Measurements from ENCODE around the gene VRK3.
"Not testable (repeated sequence)": the region's sequence is repeated elsewhere in the genome, so short reads cannot be mapped to it uniquely, and the experiment has no call there.

Gene VRK3

GRCh38 chr19:49987159-49987698 lies 37.9 kb downstream of the VRK3 start:
- DNase-seq: peak in 3 of 4 experiments; percentile 28 to 67 (median 35)

- no peak for DNase-seq
Measured at GRCh38 chr19:49986354-49986753, 38.8 kb downstream of the VRK3 start.

DNA sequence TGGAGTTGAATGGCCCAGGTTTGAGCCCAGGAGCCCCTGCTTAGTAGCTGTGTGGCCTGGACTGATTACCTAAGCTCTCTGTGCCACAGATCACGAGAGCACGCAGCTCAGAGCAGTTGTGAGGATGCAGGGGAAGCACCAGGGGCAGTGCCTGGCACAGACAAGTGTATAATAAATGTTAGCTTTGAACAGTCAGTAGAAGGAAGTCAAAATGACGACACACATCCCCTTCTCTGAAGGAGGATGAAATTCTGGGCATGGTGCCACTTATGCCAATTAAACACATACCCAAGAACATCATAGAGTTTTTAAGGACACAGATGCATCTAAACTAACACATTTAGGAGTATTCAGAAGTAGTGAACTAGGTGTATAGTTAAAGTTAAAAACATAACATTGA lies 39.3 kb downstream of the VRK3 start:
- DNase-seq: no peak

GRCh38 chr19:49984491-49984890 lies 40.7 kb downstream of the VRK3 start:
- DNase-seq: no peak

GRCh38 chr19:49983645-49984229 lies 41.4 kb downstream of the VRK3 start:
- peak; percentile 35 to 75 (median 71) for DNase-seq

DNA sequence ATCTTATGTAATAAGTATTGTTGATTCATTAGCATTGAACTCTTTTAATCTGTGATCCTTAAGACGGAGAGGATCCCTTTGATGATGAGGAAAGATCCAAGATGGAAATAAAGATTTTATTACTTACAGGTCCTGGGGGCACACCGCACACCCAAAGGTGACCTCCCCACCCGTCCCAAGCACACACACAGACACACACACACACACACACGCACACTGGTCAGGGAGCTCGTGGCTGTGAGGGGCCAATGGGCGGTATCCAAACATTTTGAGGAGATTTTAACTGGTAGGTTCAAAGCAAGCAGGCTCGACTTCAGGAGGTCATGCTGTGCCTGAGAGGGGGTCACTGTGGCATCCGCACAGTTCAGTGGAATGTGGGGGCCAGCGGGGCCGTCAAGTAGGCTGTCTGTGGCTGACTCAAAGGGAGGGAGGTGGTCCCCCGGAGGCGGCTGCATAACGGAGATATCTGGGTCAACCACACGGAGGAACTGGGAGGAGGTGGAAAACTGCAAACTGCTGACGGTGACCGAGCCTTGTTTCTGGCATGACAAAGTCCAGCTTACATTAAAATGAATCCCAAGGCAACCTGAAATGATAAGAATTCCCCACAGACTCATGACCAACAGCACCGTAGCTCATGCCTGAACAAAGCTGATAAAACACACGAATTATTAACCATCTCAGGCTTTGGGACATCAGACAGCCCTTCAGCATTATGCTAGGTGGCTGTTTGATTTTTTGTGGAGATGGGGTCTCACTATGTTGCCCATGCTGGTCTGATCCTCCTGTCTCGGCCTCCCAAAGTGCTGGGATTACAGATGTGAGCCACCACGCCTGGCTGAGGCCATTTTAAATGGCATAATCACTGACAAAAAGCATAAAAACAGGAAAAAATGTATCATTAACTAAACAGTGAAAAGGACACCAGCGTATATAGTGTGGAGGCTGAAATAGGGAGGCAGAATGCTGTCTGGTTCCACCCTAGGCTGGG lies 43.3 kb downstream of the VRK3 start:
- DNase-seq: no peak

DNA sequence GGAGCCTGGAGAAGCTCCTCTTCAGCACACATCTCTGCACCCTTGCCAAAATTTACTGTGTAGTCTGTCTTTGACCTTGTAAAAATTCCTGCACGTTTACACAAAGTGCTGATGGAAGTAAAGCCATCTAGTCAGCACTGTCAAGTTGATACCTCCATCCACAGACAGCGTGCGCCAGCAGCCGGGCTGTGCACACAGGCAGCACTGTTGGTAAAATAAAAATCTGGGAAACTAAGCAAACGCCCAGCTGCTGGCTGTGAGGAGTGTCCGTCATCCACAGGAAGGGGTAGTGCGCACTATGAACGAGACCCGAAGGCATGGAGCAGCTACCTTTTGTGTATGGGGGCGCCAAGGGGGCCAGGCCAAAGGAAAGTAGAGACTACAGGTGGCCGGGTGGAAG lies 46.8 kb downstream of the VRK3 start:
- DNase-seq: no peak

DNA sequence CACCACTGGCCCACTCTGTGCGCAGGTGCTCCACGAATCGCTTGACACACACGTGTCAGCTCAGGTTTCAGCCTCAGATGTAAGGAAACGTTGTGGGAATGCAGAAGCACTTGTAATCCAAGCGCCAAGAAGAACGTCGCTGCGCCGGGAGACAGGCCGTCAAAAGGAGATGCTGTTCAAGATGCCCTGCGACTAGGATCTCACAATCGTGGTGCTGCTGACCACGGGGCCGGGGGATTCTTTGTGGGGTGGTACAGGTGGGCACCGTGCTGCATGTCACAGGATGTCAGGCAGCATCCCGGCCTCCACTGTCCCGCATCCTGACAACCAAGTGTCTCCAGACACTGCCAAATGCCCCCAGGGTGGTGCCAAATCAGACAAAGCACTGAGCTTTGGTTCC lies 47.3 kb downstream of the VRK3 start:
- no peak for DNase-seq

DNA sequence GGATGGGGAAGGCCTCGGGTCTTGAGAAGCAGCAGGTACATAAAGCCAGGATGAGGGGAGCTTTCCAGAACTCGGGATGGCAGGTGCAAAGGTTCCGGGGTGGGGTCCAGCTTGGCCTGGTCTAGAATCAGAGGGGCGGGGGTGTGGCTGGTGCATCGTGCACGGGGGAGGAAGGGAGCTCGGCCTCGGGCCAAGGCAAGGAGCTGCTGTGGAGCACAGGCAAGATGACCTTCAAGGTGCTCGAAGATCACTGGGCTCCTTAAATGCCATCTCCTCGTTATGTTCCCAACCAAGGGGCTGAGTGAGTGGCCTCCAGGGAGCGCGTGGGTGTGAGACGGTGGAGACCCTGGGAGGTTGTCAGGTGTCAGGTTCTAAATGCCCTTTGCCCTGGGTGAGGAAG lies 48.1 kb downstream of the VRK3 start:
- DNase-seq: no peak

GRCh38 chr19:49976496-49976895 lies 48.7 kb downstream of the VRK3 start:
- DNase-seq: no peak

- no peak for DNase-seq
Measured at GRCh38 chr19:49975051-49975450, 50.1 kb downstream of the VRK3 start.

DNA sequence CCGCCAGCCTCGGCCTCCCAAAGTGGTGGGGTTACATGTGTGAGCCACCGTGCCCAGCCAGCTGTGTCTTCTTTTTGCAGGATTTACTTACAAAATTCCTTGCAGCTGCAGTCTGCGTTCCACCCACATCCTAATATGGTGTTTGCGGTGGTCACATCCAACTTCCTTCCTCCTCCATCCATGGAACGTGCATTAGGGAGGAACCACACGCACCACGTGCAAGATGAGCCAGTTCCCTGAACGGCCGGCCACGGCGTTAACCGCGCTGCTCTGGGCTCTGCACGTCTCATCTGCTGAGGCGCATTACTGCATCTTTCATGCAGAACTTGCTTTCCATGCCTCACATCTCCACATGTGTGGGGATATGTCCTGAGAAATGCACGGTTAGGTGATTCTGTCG lies 51.2 kb downstream of the VRK3 start:
- DNase-seq: no peak

DNA sequence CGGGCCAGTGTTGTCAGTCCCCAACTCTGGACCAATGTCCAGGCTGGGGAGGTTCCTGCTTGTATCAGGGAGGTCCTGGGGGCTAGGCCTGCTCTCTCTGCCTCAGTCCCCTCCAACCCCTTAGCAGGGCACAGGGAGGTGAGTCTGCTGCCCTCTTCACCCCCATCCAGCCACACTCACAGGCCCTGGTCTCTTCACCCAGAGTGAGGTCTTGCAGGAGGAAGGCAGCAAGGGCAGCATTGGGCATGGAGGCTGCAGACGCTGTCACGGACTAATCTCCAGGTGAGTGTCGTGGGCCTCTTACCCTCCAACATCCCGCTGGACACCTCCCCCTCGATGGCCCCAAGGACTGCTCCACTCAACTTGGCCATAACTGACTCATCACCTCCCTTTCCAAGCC lies 52.3 kb downstream of the VRK3 start:
- no peak for DNase-seq

GRCh38 chr19:49971991-49972411 lies 53.2 kb downstream of the VRK3 start:
- DNase-seq: no peak

GRCh38 chr19:49969355-49969754 lies 55.8 kb downstream of the VRK3 start:
- not testable (repeated sequence) for DNase-seq

DNA sequence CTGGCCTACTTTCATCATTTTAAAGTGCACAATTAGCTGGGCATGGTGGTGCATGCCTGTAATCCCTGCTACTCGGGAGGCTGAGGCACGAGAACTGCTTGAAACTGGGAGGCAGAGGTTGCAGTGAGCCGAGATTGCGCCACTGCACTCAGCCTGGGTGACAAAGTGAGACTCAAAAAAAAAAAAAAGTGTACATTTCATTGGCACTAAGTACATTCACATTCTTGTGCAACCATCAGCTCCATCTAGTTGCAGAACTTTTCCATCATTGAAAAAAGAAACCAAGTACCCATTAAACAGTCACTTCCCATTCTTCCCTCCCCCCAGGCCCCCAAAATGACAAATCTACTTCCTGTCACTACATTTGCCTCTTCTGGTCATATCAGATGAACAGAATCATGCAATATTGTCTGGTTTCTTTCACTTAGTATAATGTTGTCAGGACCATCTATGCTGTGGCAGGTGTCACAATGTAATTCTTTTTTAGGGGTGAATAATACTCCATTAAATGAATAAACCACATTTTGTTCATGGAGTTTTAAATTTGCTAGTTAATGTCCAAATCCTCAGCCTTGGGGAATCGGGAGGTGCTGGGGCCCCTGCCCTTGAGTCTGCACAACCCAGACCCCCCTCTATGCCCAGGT lies 56.8 kb downstream of the VRK3 start:
- no peak for DNase-seq

DNA sequence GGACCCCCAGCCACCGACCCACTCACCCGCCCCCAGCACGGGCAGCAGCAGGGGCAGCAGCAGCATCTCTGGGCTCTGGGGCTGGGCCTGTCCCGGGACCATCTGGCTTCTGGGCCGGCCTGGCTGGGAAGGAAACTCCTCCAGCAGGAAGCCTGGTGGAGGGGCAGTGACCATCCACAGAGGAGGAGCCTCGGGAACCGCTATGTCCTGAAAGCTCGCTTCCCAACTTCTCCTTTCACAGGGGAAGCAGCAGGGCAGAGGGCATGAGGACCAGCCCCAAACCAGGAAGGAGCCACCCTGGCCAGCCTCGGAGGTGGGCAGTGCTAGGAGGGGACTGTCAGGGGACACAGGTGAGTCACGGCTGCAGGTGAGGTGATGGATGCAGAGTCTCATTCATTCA lies 64.2 kb downstream of the VRK3 start, which contains the start of gene SIGLEC11:
Gene SIGLEC11 (minus strand): TSS at position 193 of the 400 bp plus-strand sequence. CDS start 91 bp downstream, at position 102.
- not testable (repeated sequence) for DNase-seq

GRCh38 chr19:49959892-49960291 lies 65.3 kb downstream of the VRK3 start:
- not testable (repeated sequence) for DNase-seq

DNA sequence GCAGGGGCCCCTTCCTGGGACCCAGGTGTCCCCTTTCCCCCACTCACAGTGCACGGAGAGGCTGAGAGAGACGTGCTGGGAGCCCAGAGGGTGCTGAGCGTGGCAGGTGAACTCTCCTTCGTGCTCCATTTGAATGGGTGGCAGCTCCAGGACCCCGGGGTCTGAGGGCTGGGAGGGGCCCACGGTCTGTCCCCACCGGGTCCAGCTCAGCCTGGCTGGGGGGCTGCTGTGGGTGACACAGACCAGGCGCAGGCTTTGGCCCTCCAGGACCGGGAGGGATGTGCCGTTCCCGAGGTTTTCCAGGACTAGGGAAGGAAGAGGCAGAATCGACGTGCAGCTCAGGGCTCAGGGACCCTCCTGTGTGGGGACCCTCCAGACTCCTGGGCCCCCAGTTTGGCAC lies 66.6 kb downstream of the VRK3 start:
- DNase-seq: not testable (repeated sequence)

- not testable (repeated sequence) for DNase-seq
Measured at GRCh38 chr19:49958144-49958543, 67.0 kb downstream of the VRK3 start.

- no peak for DNase-seq
Measured at GRCh38 chr19:49957262-49957915, 67.8 kb downstream of the VRK3 start.

DNA sequence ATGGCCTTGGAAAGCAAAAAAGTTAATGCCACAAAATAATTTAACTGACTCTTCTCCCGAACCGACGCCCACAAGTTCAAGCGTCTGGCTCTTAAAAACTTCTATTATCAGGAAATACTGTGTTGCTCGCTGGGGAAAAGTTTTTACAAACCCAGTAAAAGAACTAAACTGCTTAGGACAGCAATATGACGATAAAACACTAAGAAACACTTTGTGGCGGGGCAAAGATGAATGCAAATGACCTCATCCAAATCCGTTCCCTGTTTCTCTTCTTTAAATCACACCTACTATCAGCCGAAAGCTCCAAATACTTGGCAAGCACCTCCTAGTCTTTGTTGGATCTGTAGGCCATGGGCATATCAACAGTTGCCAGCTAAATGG lies 69.1 kb downstream of the VRK3 start:
- no peak for DNase-seq

GRCh38 chr19:49954933-49955332 lies 70.2 kb downstream of the VRK3 start:
- no peak for DNase-seq

Measured in activated naive CD4-positive, alpha-beta T cell (primary cell).